ENCODE results near the gene ENPP6.

Gene ENPP6

DNA sequence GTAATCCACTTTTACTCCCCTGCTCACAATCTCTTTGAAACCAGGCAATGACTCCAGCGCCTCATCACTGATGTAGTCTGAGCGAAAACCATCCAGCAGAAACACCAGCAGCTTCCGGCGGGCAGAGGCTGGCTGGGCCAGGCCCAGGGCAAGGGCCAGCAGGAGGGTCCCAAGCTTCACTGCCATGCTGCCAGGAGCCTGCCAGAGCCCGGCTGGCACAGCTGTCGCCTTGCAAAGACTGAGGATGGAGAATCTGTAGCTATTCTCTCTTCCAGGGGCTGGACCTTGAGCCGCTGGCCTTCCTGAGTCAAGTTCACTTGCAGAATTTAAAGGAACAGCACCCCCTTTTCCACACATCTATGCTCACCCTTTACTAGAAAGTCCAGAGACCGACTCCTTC is at the start of gene ENPP6:
ENPP6 (minus strand) TSS at position 240 of the 400 bp plus-strand sequence; CDS start at position 186, 54 bp downstream.
- no peak for DNase-seq (ENCODE audit: low read depth in 2 of 2)

DNA sequence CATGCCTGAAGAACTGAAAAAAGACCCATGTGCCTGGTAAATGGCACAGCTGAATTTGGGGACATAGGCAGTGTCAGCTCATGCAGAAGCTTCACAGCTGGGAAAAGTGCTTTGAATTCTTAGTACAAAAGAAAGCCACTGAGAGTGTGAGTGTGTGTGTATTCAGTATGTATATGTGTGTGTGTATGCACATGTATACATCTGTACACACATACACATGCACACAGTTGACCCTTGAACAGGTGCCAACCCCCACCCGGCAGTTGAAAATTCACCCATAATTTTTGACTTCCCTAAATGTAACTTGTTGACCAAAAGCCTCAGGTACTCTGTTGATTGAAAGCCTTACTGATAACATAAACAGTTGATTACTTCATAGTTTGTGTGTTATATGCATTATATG is 49.5 kb upstream of the ENPP6 start:
- no peak for DNase-seq (ENCODE audit: low read depth in 2 of 2)

DNA sequence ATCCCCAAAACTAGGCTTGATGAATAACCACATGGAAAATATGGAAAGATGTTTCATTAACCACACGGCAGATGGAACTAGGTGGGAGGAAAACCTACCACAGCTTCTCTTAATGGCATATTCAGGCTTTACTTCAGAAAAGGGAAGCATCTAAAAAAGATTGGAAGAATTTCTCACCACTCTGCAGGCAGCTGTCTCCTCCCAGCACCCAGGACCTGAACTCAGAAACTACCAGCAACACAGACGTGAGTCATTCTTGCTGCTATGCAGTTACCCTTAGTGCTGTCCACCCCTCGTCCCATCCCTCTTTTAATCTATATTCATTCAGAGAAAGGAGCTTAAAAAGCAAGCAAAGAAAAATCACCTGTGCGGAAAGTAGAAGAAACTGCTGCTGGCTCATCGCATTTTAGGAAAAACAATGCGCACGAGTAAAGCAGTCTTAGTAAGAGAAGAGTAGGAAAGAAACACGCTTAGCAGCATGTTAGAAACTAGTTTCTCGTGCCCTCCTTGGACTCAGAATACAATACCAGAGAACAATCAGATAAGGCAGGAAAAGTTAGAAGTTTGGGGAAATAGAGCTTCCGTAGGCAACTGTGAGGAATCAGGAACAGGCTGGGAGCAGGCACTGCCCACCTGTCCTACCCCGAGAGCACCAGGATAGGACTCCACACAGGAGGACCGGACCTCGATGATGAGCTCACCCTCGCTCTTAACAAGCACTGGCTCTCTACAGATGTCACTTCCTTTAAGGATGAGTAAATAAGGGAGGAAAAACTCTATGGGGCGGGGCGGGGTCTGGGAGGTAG is 48.1 kb upstream of the ENPP6 start:
- DNase-seq (ENCODE audit: low read depth in 2 of 2) = no peak

DNA sequence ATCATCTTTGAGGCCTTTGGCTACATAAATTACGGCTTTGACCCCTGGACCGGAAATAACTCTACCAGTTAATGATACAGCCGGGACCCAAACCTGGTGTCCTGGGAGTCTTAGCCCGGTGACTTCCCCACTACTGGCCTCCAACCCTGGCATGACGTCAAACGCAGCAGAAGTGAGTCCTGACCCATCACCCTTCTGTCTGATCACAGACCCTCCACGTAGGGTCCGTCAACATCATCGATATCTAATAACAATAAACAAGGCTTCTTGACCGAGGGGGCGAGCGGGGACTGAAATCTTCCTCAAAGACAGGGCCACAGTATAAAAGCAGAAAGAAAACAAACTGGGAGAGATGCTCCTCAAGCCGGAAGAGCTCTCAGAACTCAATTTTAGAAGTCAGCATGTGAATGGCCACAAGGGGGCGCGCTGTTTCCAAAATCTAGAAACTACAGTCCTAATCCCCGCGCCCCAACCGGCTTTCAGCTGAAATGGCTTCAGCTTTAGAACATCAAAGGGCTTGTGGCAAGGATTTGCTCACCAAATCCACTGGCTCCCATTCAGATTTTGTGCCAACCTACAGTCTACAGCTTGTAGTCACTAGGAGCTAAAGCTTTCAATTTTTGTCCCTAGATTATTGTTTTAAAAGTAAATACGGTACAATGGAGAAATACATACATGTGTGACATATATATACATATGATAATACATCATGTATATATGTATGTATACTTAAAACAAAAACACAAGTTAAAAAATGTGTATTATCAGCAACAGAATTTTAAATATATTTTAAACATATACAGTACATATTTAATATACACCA is 46.4 kb upstream of the ENPP6 start:
- peak; percentile 82 to 93 for DNase-seq (ENCODE audit: low read depth in 2 of 2)

DNA sequence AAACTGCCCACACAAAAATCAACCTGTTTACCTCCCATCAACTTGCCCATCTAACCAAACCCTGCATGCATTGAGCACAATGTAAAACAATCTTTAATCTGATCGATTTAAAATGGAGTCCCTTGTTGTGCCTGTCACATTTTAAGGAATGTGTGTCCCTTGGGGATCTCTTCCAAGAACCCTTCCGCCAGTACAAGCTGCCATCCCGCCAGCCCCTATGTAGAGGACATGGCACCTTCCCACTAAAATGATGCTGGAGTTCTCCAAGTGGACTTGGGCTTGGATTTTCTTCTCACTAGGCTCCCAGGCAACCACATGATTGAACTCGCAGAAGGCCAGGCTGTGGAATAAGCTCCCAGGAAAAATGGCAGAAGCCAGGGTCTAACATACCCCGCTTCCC is 45.8 kb upstream of the ENPP6 start:
- DNase-seq (ENCODE audit: low read depth in 2 of 2) = no peak

DNA sequence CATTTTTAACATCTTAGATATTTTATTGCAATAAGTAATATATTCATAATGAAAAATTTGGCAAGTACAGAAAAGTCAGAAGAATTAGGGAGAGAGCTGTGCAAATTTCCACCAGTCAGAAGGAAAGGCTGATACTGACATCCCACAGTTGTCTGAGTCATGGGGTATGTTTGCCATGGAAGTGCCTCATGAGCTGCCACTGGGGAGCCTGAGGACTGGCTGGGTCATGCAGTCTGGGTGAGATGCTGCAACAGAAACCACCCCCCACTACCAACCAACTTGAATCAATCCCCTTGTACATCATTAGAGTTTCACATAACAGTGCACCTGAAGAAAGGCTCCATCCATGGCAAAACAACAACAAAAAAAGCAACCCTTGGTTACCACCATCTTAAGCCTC is 45.2 kb upstream of the ENPP6 start:
- no peak for DNase-seq (ENCODE audit: low read depth in 2 of 2)

DNA sequence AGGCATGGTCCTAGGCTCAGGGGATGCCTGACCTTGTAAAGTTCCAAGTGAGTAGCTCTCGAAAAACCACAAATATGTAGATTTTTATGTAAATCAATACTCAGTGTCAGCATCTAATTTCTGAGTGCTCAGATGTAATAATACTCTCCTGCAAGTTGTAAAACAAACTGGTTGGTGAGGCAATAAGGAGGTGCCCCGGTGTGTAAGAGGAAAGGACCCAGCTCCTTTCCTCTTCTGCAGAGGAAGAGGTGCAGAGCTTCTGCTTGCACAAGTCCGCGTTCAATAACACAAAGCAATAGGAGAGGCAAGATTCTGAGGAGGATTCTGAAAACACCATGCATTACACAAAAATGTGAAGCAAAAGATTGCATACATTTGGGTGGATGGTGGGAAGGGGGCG is 43.6 kb upstream of the ENPP6 start:
- DNase-seq (ENCODE audit: low read depth in 2 of 2) = no peak

DNA sequence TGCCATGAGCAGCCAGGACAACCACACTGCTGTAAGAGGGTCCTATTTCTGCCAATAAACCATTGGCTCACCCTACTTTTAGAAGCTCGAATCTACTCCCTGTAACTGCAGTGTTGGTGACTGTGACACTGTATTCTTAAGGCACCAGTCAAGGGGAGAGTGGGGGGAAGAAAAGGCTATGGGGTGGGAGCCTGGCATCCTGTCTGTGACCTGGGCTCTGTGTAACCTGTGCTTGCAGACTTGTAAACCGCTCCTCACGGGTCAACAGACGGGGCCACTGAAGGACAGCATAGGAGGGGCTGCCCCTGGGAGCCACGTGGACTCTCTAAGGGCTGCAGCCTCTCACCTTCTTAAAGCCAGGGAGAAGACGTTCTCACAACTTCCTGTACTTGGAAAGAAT is 42.2 kb upstream of the ENPP6 start:
- DNase-seq (ENCODE audit: low read depth in 2 of 2) = no peak

DNA sequence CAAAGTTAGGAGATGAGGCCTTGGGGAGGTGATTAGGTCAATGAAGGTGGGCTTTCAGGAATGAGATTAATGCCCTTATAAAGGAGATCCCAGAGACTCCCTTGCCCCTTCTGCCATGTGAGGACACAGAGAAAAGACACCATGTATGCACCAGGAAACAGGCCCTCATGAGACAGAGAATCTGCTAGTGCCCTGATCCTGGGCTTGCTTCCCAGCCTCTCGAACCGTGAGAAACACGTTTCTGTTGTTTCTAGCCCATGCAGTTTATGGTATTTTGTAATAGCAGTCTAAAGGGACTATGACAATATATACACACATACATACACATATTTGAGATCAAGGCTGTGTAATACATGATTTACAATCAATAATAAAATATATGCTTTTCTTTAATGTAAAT is 41.4 kb upstream of the ENPP6 start:
- no peak for DNase-seq (ENCODE audit: low read depth in 2 of 2)

DNA sequence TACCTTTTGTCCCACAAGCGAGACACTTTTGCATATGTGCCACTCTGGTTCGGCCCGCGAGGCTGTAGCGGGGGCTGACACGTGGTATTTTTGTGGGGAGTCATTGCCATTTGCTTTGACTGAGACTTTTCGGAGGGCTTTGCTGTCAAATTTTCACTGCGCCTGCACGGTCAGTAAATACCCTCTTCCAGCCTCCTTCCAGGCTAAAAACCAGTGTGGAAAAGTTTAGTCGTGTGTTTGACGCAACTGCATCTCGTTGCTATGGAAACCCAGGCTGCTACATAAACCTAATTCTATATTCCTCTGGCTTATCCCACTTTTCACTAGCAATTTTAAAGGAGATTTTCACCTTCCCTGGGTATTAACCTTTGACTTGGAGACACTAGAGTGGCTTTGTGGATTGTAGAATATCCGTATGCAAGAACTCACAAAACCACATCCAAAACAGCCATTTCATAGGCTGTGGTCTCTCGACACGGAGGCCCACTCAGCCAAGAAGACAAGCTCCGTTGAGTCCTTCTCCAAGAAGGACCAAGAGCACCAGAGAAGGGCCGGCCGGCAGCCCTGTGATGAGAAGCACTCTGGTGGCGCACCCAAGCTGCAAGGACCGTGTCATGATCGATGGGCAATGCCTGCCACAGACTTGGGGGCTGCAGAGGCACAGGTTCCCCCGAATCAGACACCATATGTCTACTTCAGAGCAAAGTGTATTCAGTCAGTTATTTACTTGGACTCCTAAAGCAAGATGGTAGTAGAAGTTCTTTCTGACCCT is 38.4 kb upstream of the ENPP6 start:
- DNase-seq (ENCODE audit: low read depth in 2 of 2) = no peak

DNA sequence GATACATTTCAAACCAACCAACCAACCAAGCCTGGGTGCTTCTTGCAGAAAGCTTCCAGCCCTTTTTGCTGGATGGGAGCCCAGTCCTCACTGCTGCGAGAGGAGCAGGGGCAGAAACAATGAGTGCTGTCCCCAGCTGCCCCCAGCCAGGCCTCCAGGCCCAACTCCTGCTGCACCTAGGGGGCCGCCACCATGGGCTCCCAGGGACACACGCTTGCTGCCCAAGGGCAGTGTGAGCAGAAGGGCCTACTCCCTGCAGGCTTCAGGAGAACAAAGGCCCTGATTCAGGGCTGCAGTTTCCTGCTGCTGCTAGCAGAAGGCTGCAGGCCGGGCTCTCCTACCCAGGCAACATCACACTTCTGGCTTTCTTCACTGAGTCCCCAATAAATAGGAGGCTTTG is 37.7 kb upstream of the ENPP6 start:
- DNase-seq (ENCODE audit: low read depth in 2 of 2) = no peak

DNA sequence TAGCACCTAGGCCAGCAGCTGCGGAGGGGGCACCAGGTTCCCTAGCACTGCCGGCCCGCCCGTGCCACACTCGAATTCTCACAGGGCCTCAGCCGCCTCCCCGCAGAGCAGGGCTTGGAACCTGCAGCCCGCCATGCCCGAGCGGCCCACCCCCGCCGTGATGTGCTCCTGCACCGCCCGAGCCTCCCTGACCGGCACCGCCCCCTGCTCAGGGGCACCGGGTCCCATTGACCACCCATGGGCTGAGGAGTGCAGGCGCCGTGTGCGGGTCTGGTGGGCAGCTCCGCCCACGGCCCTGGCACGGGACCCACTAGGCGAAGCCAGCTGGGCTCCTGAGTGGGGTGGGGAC is 35.4 kb upstream of the ENPP6 start:
- DNase-seq (ENCODE audit: low read depth in 2 of 2) = no peak

DNA sequence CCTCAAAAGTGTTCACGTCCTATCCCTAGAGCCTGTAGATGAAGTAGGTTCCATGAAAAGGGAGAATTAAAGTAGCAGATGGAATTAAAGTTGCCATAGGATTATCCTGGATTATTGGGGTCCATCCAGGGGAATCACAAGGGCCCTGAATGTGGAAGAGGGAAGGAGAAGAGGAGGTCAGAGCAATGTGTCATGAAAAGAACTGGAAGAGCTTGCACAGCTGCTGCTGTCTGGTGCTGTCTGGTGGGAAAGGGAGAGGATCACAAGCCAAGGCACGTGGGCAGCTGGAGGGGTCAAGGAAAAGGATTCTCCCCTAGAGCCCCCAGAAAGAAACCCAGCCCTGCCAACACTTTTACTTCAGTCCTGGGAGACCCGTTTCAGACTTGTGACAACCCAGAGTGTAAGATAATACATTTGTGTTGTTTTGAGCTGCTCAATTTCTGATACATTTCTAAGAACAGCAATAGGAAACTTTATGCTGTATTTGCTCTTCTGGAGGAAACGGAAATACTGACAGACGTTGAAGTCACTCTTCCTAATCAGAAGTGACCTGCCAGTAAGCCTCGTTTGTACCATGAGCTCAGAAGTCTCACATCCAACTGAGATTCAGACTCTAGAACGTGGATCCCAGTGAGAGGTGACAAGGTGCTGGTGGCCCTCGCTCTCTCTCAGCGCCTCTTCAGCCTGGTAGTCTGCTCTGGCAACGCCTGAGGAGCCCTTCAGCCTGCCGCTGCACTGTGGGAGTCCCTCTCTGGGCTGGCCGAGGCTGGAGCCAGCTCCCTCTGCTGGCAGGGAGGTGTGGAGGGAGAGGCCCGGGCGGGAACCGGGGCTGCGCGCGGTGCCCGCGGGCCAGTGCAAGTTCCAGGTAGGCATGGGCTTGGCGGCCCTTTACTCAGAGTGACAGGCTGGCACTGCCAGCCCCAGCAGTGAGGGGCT is 34.7 kb upstream of the ENPP6 start:
- DNase-seq (ENCODE audit: low read depth in 2 of 2) = no peak

DNA sequence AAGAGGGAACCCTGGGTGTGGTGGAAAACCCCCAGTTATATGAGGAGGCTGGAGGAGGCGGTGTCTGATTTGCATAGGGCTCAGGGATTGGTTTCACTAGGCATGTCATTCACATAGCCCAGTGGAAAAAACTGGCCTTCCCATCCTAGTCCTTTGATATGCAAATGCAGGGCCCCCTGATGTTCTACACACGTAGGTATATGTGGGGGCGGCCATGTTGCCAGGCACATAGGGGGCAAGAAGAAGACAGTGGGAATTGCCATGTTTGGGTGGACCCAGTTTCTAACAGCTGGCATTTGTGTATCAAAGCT is 34.0 kb upstream of the ENPP6 start:
- no peak for DNase-seq (ENCODE audit: low read depth in 2 of 2)

DNA sequence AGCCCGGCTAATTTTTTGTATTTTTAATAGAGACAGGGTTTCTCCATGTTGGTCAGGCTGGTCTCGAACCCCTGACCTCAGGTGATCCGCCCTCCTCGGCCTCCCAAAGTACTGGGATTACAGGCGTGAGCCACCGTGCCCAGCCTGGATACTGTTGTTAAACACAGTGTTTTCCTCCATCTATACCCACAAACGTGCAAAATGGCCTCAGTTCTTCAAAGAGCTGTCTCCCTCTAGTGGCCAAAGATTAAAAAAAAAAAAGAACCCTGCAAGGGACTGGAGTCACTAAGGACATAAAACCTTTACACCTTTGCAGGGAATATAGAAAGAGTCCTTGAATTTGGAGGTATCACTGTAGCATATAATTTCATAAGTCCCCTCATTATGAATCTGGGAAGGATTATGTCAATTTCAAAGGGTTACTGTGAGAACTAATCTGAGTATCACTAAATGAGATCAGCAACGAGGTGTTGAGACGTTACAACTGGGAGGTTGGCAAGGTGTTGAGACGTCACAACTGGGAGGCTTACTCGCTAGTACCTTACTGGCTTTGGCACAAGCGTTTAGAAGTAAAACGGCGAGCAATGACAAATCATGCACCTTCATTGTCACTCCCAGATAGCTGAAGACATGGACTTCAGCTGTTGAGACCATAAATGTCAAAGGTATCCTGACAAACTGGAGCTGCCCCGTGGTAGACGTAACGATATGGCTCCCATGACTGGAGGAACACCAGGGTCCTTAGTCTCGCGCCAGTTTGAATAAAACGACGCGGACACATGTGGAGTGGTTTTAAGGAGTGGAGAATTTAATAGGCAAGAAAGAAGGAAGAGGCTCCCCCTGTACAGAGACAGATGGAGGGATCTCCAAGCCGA is 33.4 kb upstream of the ENPP6 start:
- no peak for DNase-seq (ENCODE audit: low read depth in 2 of 2)

DNA sequence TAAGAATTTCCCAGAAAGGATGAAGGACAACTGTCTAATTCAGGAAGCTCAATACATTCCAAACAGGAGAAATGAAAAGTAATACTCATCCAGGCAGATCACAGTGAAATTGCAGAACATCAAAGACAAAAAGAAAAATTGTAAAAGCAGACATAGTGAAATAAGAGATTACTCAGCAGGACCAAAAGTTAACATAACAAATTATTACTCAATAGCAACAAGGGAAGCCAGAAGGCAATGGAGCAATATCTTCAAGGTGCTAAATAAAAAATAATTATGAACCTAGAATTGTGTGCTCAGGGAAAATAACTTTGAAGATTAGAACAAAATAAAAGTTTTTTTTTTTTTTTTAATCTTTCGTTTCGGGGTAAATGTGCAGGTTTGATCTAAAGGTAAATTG is 30.5 kb upstream of the ENPP6 start:
- DNase-seq (ENCODE audit: low read depth in 2 of 2) = no peak

DNA sequence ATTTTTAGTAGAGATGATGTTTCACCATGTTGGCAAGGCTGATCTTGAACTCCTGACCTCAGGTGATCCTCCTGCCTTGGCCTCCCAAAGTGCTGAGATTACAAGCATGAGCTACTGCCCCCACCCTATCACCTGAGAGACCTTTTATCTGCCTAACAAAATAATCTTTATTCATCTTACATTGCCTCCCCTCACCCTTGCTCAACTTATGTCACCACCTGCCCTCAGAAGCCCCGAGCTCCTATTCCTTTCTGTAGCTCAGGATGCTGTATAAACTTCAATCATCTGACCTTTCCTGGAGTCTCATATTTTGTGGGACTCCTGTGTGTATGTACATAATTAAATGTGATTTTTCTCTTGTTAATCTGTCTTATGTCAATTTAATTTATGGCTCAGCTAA is 29.7 kb upstream of the ENPP6 start:
- DNase-seq (ENCODE audit: low read depth in 2 of 2) = no peak

DNA sequence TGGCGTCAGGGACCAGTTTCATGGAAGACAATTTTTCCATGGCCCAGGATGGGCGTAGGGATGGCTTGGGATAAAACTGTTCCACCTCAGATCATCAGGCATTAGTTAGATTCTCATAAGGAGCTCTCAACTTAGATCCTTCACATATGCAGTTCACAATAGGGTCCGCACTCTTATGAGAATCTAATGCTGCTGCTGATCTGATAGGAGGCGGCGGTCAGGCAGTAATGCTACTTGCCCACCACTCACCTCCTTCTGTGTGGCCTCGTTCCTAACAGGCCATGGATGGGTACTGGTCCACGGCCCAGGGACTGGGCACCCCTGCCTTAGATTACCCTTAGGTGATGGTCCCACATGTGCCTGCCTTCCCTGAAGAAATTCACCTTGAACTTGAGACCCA is 28.8 kb upstream of the ENPP6 start:
- no peak for DNase-seq (ENCODE audit: low read depth in 2 of 2)

DNA sequence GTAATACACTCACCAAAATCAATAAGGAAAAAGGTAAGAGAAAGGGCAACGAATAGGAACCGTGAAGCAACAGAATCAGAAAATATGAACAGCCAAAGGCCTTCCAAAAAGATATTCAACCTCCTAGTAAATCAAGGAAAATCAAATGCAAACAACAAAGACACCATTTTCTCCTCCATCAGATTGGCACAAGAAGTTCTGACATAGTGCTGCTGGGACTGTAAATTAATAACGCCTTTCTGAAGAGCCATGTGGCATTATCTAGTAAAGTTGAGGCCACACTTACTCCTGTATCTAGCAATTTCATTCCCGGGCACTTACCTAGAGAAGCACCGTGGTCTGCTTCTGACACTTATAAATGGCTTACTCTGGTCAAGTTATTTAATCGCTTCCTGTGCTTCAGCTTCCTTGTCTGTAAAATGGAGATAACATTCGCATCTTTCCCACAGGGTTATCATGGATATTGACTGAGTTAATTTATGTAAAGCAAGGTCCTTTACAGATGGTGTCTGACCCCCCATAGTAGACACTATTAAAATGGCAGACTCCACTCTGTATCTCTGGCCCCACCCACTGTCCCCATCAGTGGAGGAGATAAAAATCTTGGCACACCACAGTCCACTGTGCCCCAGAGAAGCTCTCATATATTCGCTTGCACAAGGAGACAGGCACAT is 20.5 kb upstream of the ENPP6 start:
- no peak for DNase-seq (ENCODE audit: low read depth in 2 of 2)

DNA sequence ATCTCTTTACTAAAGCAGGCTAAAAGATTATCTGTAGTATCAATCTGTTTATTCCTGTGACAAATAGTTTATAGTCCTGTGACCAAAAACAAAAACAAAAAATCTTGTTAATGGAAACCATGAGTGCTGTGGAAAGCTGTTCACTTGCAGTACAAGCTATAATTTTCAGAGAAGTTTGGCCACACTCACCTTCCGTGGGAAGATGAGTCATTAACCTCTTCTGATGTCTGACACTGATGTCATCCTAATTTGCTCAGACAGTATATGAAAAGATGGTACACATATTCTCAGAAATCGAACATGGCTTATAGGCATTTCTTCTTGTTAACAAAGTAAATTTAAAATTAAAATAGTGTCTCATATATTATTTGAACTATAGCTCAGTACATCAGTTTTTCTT is 19.9 kb upstream of the ENPP6 start:
- DNase-seq (ENCODE audit: low read depth in 2 of 2) = no peak

Data from stimulated activated CD4-positive, alpha-beta T cell treated with anti-CD3 and anti-CD28 coated beads, Interleukin-1b, Interleukin-23, amount 100 ng/mL, for 1 hour (primary cell).